Colonic mucosa (tissue), 4 donors: ENCODE results near the gene DNAI2. TPM values are rescaled to one million over a fixed set of nuclear protein-coding genes. Genes with fewer than 3 reads are reported as not detected.

ENCODE experiments used
- DNase-seq: peaks from one replicate; pipeline ENCODE4 v3.0.0-alpha.2; 2020
- H3K27ac ChIP-seq: fragments of 200-600 bp; one replicate; pipeline ENCODE4 v1.8.0; 2021
- H3K27me3 ChIP-seq: fragments of 200-600 bp; one replicate; pipeline ENCODE4 v1.8.0; 2021
- H3K36me3 ChIP-seq: fragments of 200-600 bp; one replicate; pipeline ENCODE4 v1.8.0; 2021
- H3K4me1 ChIP-seq: fragments of 200-600 bp; one replicate; pipeline ENCODE4 v1.8.0; 2021; ENCODE audit warnings: mild to moderate bottlenecking
- H3K4me3 ChIP-seq: fragments of 200-600 bp; one replicate; pipeline ENCODE4 v1.8.0; 2021
- H3K9ac ChIP-seq, 2 donors: one replicate each; pipeline ENCODE4 v1.7.0; 2013; ENCODE audit warnings: control low read depth in 2 of 2, low read depth in 2 of 2, low read length in 2 of 2
- H3K9me3 ChIP-seq: fragments of 200-600 bp; one replicate; pipeline ENCODE4 v1.8.0; 2021
- intact Hi-C: fragments of 100-400 bp; cut with DNase I; formaldehyde crosslinking; loops from one replicate; pipeline ENCODE4 v1.14.1; 2022
- total RNA-seq, 2 donors: library from RNA; stranded (reverse); fragmentation: NEBNext Ultra II Directional in 1 of 2; extraction: Animal tissue kit (Norgen Biotek cat#: 25700) in 1 of 2; gene quantifications; one replicate each; pipeline ENCODE4 v1.2.1, GENCODE V29; 2021
- TF ChIP-seq, protein P1 (sequence below): fragments of 200-600 bp; IDR thresholded peaks from one replicate; pipeline ENCODE4 v1.8.0; 2022; ENCODE audit warnings: antibody characterized with exemption, mild to moderate bottlenecking
- donor health status: healthy.
- donor health status: DM: no; HTN: no; CAD: no.
- donor health status: DM: no; HTN: no; CAD: no.

Gene DNAI2
- total RNA-seq, 2 donors from 2014 or later = not detected

DNA sequence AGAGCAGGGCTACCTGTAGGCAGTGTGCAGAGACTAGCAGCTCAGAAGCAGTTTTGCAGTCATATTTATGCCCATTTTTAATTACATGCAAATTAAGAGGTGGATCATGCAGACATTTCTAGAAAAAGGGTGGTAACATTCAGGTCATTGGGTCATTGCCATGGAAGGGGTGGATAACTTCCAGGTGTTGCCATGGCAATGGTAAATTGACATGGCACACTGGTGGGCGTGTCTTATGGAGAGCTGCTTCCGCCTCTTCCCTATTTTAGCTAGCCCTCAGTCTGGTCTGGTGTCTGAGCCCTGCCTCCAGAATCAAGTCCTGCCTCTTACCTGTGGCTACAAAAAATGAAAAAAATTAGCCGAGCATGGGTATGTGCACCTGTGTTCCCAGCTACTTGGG is 2.8 kb upstream of the DNAI2 start:
- no peaks in the 10 kb centered on the region for H3K36me3 ChIP-seq
- H3K4me1 ChIP-seq = no peaks in the 10 kb centered on the region
- intact Hi-C loops = no loop called here
- no peaks in the 10 kb centered on the region for H3K27me3 ChIP-seq
- TF ChIP-seq, protein P1, sequence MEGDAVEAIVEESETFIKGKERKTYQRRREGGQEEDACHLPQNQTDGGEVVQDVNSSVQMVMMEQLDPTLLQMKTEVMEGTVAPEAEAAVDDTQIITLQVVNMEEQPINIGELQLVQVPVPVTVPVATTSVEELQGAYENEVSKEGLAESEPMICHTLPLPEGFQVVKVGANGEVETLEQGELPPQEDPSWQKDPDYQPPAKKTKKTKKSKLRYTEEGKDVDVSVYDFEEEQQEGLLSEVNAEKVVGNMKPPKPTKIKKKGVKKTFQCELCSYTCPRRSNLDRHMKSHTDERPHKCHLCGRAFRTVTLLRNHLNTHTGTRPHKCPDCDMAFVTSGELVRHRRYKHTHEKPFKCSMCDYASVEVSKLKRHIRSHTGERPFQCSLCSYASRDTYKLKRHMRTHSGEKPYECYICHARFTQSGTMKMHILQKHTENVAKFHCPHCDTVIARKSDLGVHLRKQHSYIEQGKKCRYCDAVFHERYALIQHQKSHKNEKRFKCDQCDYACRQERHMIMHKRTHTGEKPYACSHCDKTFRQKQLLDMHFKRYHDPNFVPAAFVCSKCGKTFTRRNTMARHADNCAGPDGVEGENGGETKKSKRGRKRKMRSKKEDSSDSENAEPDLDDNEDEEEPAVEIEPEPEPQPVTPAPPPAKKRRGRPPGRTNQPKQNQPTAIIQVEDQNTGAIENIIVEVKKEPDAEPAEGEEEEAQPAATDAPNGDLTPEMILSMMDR = no peak
- H3K4me3 ChIP-seq = no peak overlapping the region
- H3K27ac ChIP-seq = no peak overlapping the region
- no peak overlapping the region for H3K9ac ChIP-seq
- H3K9me3 ChIP-seq = no peaks in the 10 kb centered on the region
- no peak for DNase-seq

DNA sequence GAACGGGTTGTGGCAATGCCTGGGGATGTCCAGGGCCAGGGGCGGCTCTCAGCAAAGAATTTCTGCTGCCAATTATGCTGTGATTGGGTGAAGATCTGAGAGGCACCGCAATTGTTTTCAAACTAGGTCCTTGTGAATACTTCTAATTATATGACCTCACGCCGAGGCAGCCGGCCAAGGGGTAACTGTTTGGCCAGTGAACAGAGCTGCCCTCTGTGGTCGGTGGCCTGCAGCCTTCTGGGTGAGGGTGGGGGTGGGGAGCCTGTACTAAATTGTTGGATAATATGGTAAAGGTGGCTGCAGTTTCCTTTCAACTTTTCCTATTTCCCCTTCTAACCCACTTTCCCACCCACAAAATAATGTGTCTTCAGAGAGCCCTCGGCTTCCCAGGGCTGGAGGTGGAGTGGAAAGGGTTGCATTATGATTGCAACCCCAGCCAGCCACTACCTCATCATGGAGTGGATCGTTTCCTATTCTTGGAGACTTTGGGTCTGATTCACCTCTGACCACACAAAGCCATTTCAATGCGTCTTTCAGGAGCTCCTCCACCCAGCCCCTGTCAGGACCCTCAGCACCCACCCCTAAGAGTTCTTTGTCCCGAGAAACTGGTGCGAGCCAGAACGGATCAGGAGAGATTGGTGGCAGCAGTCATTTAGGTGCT is 2.0 kb upstream of the DNAI2 start:
- Histone ChIP-seq H3K4me1 (no peaks in the 10 kb centered on the region), H3K9ac (no peak overlapping the region), H3K36me3 (no peaks in the 10 kb centered on the region), H3K4me3 (no peak overlapping the region), H3K27me3 (no peaks in the 10 kb centered on the region), H3K9me3 (no peaks in the 10 kb centered on the region), H3K27ac (no peak overlapping the region)
- TF ChIP-seq, protein P1 = no peak
- intact Hi-C loops = no loop called here
- peak; percentile 32 for DNase-seq

DNA sequence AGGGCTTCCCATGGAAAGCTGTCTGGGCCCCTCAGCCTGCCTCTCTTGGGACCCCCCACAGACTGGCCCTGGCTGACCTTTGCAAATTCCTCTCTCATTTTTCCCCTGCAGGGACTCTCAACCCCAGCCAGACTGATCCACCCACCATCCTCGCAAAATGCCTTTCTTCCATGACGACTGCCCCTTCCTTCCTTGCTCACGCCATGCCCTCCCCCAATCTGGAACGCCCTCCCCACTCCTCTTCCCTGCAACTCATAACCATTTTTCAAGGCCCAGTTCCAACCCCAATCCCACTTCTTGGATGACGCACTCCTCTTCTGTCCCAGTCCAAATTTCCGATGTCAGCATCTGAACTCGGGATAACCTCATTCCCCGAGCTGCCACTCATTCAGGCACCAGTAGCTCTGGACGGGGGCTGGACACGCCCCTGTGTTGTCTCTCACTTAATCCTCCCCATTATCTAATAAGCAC is 1.3 kb upstream of the DNAI2 start:
- no peak for DNase-seq
- Histone ChIP-seq H3K27ac (no peak overlapping the region), H3K9ac (no peak overlapping the region), H3K4me3 (no peak overlapping the region), H3K9me3 (no peaks in the 10 kb centered on the region), H3K27me3 (no peaks in the 10 kb centered on the region), H3K36me3 (no peaks in the 10 kb centered on the region), H3K4me1 (no peaks in the 10 kb centered on the region)
- intact Hi-C loops = no loop called here
- TF ChIP-seq, protein P1 = no peak

DNA sequence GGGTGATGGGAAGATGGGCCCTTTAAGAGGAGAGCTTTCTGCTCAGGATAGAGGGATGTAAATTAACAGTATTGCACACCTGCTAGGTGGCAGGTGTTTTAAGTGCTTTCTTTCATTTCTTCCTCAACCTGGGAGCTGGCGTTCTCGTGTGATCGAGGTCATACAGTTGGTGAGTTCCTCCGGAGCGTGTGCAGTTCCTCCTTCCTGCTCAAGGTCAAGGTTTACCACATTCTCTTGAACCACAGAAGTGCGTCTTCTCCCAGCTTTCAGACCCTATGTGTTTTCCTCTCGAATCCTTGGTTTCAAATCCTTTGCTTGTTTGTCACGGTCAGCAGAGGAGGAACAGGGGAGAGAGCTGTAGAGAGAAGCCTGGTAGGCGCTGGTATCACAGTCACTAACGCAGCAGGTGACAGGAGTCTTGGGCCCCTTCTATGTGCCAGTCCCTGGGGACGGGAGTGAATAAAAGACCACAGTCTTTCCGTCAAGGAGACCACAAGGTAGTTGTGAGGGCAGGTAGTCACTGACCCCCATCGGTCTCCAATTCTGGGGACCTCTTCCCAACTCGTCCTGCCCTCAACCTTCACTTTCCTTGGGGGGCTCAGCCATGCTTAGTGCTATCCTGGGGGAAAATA is 791 bp downstream of the DNAI2 start:
- no peak overlapping the region for H3K27ac ChIP-seq
- H3K9ac ChIP-seq = no peak overlapping the region
- no peaks in the 10 kb centered on the region for H3K9me3 ChIP-seq
- intact Hi-C loops = no loop called here
- H3K4me3 ChIP-seq = no peak overlapping the region
- no peaks in the 10 kb centered on the region for H3K4me1 ChIP-seq
- H3K27me3 ChIP-seq = no peaks in the 10 kb centered on the region
- no peaks in the 10 kb centered on the region for H3K36me3 ChIP-seq
- no peak for DNase-seq
- TF ChIP-seq, protein P1 = no peak

DNA sequence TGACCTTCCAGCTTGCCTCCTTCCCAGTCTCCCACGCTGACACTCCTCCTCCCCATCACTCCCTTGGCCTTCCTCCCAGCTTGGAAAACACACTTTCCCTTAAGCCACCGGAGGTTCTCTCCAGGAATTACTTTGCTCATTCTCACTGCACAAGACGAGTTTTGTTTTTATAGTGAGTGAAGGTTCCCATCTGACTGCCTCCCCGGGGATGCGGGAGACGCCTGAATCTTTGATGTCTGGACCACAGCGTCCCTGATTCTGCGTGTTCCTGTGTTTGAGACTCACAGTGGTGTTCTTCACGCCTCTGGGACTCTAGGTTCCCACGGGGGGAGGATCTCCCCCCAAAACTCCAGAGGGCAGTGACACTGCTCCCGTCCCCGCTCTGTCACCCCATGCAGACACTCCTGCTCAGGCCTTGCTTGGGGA is 2.0 kb downstream of the DNAI2 start:
- no peaks in the 10 kb centered on the region for H3K4me1 ChIP-seq
- H3K27me3 ChIP-seq = no peaks in the 10 kb centered on the region
- H3K9ac ChIP-seq = no peak overlapping the region
- no peak overlapping the region for H3K4me3 ChIP-seq
- H3K9me3 ChIP-seq = no peaks in the 10 kb centered on the region
- no peak for DNase-seq
- TF ChIP-seq, protein P1 = no peak
- no peaks in the 10 kb centered on the region for H3K36me3 ChIP-seq
- no peak overlapping the region for H3K27ac ChIP-seq
- intact Hi-C loops = no loop called here
